Muscle of leg (tissue), 11 donors: Measurements from ENCODE around the gene TRMO. TPM values are rescaled to one million over a fixed set of nuclear protein-coding genes. Genes with fewer than 3 reads are reported as not detected.
A peak's percentile ranks its signal among the peaks of the same experiment; 100 is the strongest.

Experiments used
- DNase-seq: peaks from one replicate; pipeline ENCODE4 v3.0.0; 2013
- H3K27ac ChIP-seq: one replicate; pipeline ENCODE4 v1.5.1; 2013; ENCODE audit warnings: mild to moderate bottlenecking, low read length, control low read depth
- H3K27me3 ChIP-seq: one replicate; pipeline ENCODE4 v1.6.1; 2013; ENCODE audit warnings: low read length; ENCODE audit not compliant: control insufficient read depth, insufficient read depth
- H3K36me3 ChIP-seq: one replicate; pipeline ENCODE4 v1.6.1; 2013; ENCODE audit warnings: low read length; ENCODE audit not compliant: control insufficient read depth, insufficient read depth
- H3K4me1 ChIP-seq: one replicate; pipeline ENCODE4 v1.6.1; 2013; ENCODE audit warnings: low read length; ENCODE audit not compliant: control insufficient read depth, insufficient read depth
- H3K4me3 ChIP-seq: one replicate; pipeline ENCODE4 v1.5.1; 2013; ENCODE audit warnings: low read length, control low read depth
- H3K9me3 ChIP-seq: replicated peaks from 2 replicates; pipeline ENCODE4 v1.6.1; 2013; ENCODE audit warnings: low read depth, low read length; ENCODE audit not compliant: control insufficient read depth
- WGBS: methylation state at CpG from one replicate; pipeline ENCODE4 v1.1.5; 2013; ENCODE audit warnings: missing lambda C conversion rate; ENCODE audit not compliant: insufficient coverage; 5-methylcytosine and 5-hydroxymethylcytosine counted together
- polyA plus RNA-seq, 8 donors: library from polyadenylated mRNA; unstranded; fragments of 120-200 nt; gene quantifications; one replicate each; pipeline versions ENCODE4 v1.2.1 to v1.2.3, GENCODE V29; 2013; ENCODE audit warnings: inconsistent platforms in 1 of 8, low replicate concordance in 1 of 8; ENCODE audit not compliant: insufficient read length in 8 of 8, insufficient read depth in 1 of 8
- total RNA-seq: library from RNA; stranded (reverse); fragments of 120-200 nt; gene quantifications from one replicate; pipeline ENCODE4 v1.2.4, GENCODE V29; 2013

The TRMO gene
- total and polyA plus RNA-seq, 9 donors: 8.4 to 12.7 (median 10.6) TPM

DNA sequence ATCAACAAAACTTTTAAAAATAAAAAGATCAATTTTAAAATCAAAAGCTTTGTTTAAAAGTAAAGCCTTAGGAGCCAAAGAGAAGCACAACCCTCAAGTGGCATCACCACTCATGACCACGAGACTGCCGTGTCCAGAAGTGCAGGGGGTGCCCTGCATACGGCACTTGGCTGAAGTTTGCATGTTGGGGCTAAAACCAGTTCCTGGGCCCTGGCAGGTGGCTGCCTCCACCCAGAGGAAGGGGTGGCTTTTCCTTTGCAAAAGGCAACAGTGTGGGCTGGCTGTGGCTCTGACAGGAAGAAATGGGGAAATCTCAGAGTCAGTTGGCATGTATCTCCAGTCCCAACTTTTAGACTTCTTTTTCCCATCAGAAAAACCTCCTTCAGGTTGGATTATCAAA, 15.3 kb downstream of the TRMO start:
- H3K27ac ChIP-seq: no peak overlapping the region
- WGBS: 100% methylated on average over 1 of the region's 3 CpGs
- DNase-seq: no peak
- H3K4me1 ChIP-seq: no peaks in the 10 kb centered on the region
- H3K36me3 ChIP-seq: peaks cover 41% of the 10 kb centered on the region
- no peaks in the 10 kb centered on the region for H3K27me3 ChIP-seq
- H3K4me3 ChIP-seq: no peak overlapping the region
- no peaks in the 10 kb centered on the region for H3K9me3 ChIP-seq

DNA sequence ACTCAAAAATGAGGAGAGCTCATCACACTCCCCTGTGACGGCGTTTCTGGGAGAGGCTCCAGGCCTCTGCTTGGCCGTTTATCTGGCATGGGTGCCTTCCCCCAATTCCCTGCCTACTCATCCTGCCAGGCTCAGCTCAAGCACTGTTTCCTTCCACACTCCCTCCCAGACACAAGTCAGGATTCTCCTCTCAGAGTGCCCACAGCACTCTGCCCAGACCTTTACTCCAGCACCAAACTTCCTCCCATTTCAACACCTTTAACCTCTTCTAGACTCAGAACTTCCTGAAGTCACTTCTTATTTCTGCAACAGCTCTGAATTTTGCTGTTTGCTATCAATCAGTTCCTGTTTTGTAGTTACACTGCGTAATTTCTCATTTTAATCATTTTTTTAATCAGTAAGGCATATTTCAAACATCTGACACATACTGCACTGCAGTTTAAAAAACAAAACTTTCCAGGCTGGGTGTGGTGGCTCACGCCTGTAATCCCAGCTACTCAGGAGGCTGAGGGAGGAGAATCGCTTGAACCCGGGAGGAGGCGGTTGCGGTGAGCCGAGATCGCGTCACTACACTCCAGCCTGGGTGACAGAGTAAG, 16.0 kb downstream of the TRMO start:
- Histone ChIP-seq H3K4me1 (no peaks in the 10 kb centered on the region), H3K4me3 (no peak overlapping the region), H3K9me3 (no peaks in the 10 kb centered on the region), H3K36me3 (peaks cover 37% of the 10 kb centered on the region), H3K27ac (no peak overlapping the region), H3K27me3 (no peaks in the 10 kb centered on the region)
- WGBS: 83% methylated on average over 5 of the region's 12 CpGs
- no peak for DNase-seq

DNA sequence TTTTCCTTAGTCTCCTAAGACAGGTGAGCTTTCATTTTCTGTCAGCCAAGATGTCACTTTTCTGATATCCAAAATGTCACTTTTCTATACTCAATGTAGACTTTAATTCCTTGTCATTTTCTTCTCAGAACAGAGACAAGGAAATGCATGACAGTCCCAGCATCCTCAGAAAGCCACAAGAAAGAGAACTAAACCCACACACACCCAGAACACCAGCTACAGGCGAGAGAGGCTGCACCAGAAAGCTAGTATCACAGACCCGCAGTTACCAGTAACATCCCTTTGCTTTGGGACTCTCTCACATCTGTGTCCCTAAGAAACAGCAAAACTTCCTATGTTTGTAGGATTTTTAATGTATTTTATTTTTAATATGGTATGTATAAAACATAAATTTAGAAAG, 17.1 kb downstream of the TRMO start:
- H3K4me1 ChIP-seq: no peaks in the 10 kb centered on the region
- no peaks in the 10 kb centered on the region for H3K9me3 ChIP-seq
- no CpG with 5 or more reads among the region's 2 CpGs for WGBS
- no peaks in the 10 kb centered on the region for H3K27me3 ChIP-seq
- H3K27ac ChIP-seq: no peak overlapping the region
- DNase-seq: no peak
- peaks cover 28% of the 10 kb centered on the region for H3K36me3 ChIP-seq
- no peak overlapping the region for H3K4me3 ChIP-seq

DNA sequence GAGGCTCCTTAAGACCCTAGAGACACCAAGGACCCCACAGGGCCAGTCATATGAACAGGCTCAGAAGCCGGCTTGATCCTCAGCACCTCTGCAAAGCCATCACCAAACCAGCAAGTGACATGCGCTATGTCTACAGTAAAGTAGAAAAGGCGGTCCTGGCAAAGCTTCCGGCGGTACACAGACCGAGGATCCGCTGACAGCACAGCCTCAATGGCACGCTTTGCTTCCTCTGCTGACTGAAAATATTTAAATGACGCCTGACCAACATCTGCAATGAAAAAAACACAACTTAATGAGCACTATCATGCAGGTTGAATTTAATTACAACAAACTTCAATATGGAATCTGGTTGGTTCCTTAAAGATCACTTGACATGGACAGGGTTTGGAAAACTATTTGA, 17.6 kb downstream of the TRMO start:
- H3K4me1 ChIP-seq: no peaks in the 10 kb centered on the region
- H3K27ac ChIP-seq: no peak overlapping the region
- peaks cover 23% of the 10 kb centered on the region for H3K36me3 ChIP-seq
- H3K4me3 ChIP-seq: no peak overlapping the region
- WGBS: 90% methylated on average over 7 of the region's 9 CpGs
- H3K27me3 ChIP-seq: no peaks in the 10 kb centered on the region
- DNase-seq: no peak
- no peaks in the 10 kb centered on the region for H3K9me3 ChIP-seq

DNA sequence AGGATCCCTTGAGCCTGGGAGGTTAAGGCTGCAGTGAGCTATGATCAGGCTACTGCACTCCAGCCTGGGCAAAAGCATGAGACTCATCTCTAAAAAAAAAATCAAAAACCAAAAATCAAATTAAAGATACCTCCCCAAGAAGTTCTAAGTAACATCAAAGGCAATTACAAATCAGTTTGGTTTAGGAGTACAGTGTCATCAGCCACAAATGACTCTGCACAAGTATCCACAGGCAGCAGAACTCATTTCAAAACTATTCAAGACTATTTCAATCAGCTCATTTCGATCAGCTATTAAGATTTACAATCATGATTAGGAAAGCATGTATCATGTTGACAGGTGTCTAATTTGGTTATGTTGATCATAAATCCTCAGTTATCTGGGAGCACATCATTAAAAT, 19.1 kb downstream of the TRMO start:
- Histone ChIP-seq H3K4me1 (no peaks in the 10 kb centered on the region), H3K27ac (no peak overlapping the region), H3K4me3 (no peak overlapping the region), H3K36me3 (peaks cover 15% of the 10 kb centered on the region), H3K9me3 (no peaks in the 10 kb centered on the region), H3K27me3 (no peaks in the 10 kb centered on the region)
- no peak for DNase-seq
- no CpG with 5 or more reads among the region's 1 CpG for WGBS

DNA sequence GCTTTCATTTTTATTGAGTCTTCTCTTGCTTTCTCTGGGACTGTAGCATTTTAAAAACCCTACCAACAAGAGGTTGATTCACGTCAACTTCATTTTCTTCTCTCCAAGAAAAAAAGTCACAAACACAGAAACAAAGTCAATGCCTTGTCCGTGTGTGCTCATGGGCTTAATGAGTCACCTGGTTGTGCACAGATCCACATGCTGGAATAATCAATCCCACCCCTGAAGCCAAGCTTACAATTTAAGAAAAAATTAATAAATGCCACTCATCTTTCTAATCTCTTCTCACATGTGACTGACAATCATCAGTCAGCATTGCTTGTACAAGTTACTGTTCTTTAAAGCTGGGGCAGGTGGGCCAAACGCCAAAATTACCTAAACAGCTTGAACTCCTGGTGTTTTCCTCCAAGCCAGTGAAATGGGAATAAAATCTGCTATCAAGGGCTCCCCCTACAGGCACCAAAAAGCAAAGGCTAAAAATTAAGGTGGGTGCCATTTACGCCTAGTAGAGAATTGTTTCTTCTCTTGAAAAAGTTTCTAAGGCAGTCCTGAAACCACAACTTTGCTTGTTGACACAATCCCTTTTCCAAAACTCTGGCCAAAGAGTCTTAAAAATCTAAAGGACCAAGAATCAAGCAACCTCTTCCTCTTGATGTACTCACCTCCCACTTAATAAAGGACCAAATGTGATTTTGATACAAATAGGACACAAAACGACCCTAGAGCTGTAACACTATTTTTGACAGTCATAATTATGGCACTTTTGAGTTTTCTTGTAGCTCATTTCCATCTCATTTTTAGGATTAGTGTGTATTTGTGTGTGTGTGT, 21.3 kb downstream of the TRMO start:
- Histone ChIP-seq H3K9me3 (no peaks in the 10 kb centered on the region), H3K27ac (no peak overlapping the region), H3K27me3 (no peaks in the 10 kb centered on the region), H3K4me3 (no peak overlapping the region), H3K36me3 (peaks cover 4% of the 10 kb centered on the region), H3K4me1 (no peaks in the 10 kb centered on the region)
- 60% methylated on average over 2 of the region's 5 CpGs for WGBS
- peak; percentile 36 for DNase-seq

DNA sequence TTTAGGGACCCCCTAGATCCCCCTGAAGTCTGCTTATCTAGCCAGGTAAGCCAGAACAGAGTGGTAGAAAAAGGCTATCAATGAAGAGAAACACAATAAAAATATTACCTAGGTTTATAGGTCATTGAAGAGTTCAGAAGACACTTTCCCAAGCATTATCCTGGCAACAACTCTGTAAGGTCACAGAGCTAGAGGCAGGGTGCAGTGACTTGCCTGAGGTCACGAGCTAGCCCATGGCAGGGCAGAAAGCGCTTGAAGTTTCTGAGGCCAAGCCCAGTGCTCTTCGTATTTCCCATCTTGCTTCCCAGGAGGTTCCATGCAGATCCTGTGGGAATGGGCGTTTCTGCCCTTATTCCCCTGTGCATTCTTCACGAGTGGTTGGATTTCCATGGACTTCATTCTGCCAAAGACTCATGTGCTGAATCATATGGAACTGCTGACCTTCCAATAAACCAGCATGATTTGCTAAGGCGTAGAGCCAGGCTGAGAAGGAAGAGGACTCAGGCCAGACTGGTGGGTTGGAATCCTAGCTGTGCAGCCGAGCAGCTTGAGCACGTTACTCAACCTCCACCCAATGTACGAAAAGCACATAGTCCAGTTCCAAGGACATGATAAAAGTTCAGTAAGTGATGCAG, 22.1 kb downstream of the TRMO start:
- no peaks in the 10 kb centered on the region for H3K4me1 ChIP-seq
- no peaks in the 10 kb centered on the region for H3K9me3 ChIP-seq
- no peak overlapping the region for H3K27ac ChIP-seq
- WGBS: 87% methylated on average over 7 of the region's 9 CpGs
- no peak overlapping the region for H3K4me3 ChIP-seq
- no peak for DNase-seq
- no peaks in the 10 kb centered on the region for H3K27me3 ChIP-seq
- H3K36me3 ChIP-seq: peaks cover 4% of the 10 kb centered on the region

DNA sequence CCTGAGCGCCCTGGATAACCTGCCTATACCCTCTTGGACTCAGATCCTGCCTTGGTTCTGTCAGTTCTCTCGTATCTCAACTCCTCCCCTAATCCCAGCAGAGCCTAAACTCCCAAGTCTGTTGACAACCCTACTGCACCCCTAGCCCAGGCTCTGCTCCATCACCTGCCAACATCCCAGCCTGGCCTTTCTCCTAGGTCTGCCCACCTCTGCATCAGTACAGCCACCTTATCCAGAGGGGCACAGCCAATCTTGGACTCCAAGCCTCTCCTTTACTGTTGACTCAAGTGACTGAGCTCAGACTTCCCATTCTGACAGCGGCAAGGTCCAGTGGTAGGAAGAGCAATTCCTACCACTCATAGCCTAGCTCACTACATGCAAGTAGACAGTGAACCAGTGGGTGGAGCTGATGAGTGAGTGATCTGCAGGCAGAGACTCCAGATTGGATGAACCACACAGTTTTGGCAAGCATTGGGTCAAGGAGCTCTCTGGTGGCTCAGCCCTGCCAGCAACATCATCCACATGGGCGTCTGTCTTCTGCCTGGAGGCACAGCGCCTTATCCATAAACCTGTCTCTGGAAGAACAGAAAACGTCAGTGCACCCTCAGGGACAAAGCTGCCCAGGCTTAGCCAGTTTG, 26.5 kb downstream of the TRMO start:
- Histone ChIP-seq H3K9me3 (peaks cover 2% of the 10 kb centered on the region), H3K27me3 (no peaks in the 10 kb centered on the region), H3K4me1 (no peaks in the 10 kb centered on the region), H3K27ac (no peak overlapping the region), H3K36me3 (no peaks in the 10 kb centered on the region), H3K4me3 (no peak overlapping the region)
- 50% methylated on average over 5 of the region's 6 CpGs for WGBS
- no peak for DNase-seq

DNA sequence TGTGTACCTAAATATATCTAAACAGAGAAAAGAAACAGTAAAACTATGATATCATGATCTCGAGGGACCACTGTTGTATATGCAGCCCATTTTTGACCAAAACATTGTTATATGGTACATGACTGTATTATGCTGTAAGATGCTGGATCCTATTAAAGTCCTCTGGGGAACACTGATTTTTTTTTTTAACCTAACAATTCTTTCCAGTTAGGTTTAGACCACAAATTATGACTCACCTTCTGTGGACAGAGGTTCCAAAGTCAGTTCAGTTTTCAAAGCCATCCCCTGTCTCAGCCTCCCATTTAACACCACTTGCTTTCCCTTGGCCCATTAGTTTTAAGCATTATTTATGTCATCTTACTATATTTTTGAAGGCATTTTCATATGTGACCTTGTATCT, 27.1 kb downstream of the TRMO start:
- DNase-seq: no peak
- H3K4me3 ChIP-seq: no peak overlapping the region
- H3K27ac ChIP-seq: no peak overlapping the region
- no peaks in the 10 kb centered on the region for H3K36me3 ChIP-seq
- H3K4me1 ChIP-seq: no peaks in the 10 kb centered on the region
- WGBS: no CpG with 5 or more reads among the region's 1 CpG
- peaks cover 2% of the 10 kb centered on the region for H3K9me3 ChIP-seq
- H3K27me3 ChIP-seq: no peaks in the 10 kb centered on the region

DNA sequence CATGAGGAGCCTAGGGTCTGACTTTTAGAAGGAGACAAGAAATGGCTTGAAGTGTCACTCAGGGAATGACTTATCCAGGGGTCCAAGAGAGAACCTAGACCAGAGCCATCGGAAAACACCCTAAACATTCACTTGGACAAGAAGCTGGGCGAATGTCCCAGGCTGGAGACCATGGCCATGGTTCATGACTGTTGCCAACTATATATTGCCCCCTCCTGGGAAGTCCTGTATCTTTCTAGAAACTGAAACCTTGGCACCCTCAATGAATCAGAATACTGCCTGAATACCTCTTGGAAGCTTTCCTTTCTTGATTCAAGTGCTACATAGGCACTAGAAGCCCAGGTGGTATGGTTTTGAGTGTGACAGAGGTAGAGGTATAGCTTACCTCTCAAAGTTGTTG, 29.9 kb downstream of the TRMO start:
- Histone ChIP-seq H3K36me3 (no peaks in the 10 kb centered on the region), H3K27ac (no peak overlapping the region), H3K4me1 (no peaks in the 10 kb centered on the region), H3K27me3 (peaks cover 8% of the 10 kb centered on the region), H3K4me3 (no peak overlapping the region), H3K9me3 (peaks cover 2% of the 10 kb centered on the region)
- WGBS: 60% methylated on average over 2 of the region's 2 CpGs
- no peak for DNase-seq
